ENCODE measurements around the gene KBTBD12. TPM values are rescaled to one million over a fixed set of nuclear protein-coding genes. Genes with fewer than 3 reads are reported as not detected.

Gene KBTBD12
- total RNA-seq, 1 donor from 2014 or later = 3.5 TPM

DNA sequence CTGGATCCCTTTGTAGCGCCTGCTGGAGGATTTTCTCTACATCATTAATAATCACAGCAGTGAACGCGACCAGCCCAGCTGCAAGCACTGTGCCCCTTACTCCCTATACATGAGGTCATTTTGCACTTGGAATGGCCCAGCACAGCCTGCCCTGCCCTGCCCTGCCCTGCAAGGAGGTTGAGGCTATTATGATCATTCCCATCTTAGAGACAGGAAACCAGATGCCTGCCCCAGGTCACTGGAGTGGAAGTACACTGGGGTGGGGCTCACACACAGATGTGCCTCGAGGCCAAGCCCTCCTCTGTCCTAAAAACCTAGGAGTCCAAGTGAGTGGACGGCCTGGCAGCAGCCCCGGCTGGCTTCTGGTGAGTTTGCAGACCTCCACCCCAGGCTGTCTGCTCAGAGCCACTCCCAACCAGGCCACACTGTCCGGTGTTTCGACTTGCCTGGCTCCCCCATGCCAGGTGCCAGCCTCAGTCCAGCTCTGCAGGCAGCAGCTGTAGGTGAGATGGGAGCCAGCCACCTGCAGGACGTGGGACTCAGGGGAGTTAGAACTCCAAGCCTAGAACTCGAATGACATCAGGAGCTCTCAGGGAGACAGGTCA is 106.8 kb downstream of the KBTBD12 start:
- H3K36me3 ChIP-seq = no peaks in the 10 kb centered on the region
- TF ChIP-seq, protein P1, sequence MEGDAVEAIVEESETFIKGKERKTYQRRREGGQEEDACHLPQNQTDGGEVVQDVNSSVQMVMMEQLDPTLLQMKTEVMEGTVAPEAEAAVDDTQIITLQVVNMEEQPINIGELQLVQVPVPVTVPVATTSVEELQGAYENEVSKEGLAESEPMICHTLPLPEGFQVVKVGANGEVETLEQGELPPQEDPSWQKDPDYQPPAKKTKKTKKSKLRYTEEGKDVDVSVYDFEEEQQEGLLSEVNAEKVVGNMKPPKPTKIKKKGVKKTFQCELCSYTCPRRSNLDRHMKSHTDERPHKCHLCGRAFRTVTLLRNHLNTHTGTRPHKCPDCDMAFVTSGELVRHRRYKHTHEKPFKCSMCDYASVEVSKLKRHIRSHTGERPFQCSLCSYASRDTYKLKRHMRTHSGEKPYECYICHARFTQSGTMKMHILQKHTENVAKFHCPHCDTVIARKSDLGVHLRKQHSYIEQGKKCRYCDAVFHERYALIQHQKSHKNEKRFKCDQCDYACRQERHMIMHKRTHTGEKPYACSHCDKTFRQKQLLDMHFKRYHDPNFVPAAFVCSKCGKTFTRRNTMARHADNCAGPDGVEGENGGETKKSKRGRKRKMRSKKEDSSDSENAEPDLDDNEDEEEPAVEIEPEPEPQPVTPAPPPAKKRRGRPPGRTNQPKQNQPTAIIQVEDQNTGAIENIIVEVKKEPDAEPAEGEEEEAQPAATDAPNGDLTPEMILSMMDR (IDR thresholded peaks at IDR 0.05) = no peak
- intact Hi-C loops (cut with DNase I) = no loop called here
- H3K9me3 ChIP-seq = no peaks in the 10 kb centered on the region
- H3K4me3 ChIP-seq = no peak overlapping the region
- no peaks in the 10 kb centered on the region for H3K4me1 ChIP-seq
- H3K27me3 ChIP-seq = no peaks in the 10 kb centered on the region
- DNase-seq (ENCODE audit: low spot score in 2 of 2) = no peak
- no peak overlapping the region for H3K27ac ChIP-seq

- no peak for DNase-seq (ENCODE audit: low spot score in 2 of 2)
- TF ChIP-seq, protein P1 (IDR thresholded peaks at IDR 0.05) = no peak
Observed at GRCh38 chr3:128033102-128033501, 118.1 kb downstream of the KBTBD12 start.

GRCh38 chr3:128036119-128036518 is 121.1 kb downstream of the KBTBD12 start:
- TF ChIP-seq, protein P1 (IDR thresholded peaks at IDR 0.05) = no peak
- no peaks in the 10 kb centered on the region for H3K36me3 ChIP-seq
- no peaks in the 10 kb centered on the region for H3K9me3 ChIP-seq
- H3K27ac ChIP-seq = no peak overlapping the region
- intact Hi-C loops (cut with DNase I) = no loop called here
- H3K4me3 ChIP-seq = no peak overlapping the region
- no peaks in the 10 kb centered on the region for H3K4me1 ChIP-seq
- H3K27me3 ChIP-seq = no peaks in the 10 kb centered on the region
- no peak for DNase-seq (ENCODE audit: low spot score in 2 of 2)

More at GRCh38 chr3:128033102-128033501, 118.1 kb downstream of the KBTBD12 start:
- Histone ChIP-seq H3K9me3 (no peaks in the 10 kb centered on the region), H3K4me1 (no peaks in the 10 kb centered on the region), H3K27ac (no peak overlapping the region), H3K4me3 (no peak overlapping the region), H3K36me3 (no peaks in the 10 kb centered on the region), H3K27me3 (no peaks in the 10 kb centered on the region)
- intact Hi-C loops (cut with DNase I) = no loop called here

Other genes with a start within 250 kb of the KBTBD12 start
- gene ABTB1, start 242.3 kb upstream of the KBTBD12 start, total RNA-seq = 61.7 TPM
- gene MGLL, start 92.7 kb upstream of the KBTBD12 start, total RNA-seq = 101 TPM
- 193 TPM for gene SEC61A1, start 137.2 kb downstream of the KBTBD12 start, total RNA-seq
- 10.3 TPM for gene RUVBL1, start 208.6 kb downstream of the KBTBD12 start, total RNA-seq
- gene EEFSEC, start 238.2 kb downstream of the KBTBD12 start, total RNA-seq = 16.2 TPM

Measured in ascending aorta (tissue), 2 donors.